ENCODE data around the gene SDR42E1.

- TF ChIP-seq, protein P1, sequence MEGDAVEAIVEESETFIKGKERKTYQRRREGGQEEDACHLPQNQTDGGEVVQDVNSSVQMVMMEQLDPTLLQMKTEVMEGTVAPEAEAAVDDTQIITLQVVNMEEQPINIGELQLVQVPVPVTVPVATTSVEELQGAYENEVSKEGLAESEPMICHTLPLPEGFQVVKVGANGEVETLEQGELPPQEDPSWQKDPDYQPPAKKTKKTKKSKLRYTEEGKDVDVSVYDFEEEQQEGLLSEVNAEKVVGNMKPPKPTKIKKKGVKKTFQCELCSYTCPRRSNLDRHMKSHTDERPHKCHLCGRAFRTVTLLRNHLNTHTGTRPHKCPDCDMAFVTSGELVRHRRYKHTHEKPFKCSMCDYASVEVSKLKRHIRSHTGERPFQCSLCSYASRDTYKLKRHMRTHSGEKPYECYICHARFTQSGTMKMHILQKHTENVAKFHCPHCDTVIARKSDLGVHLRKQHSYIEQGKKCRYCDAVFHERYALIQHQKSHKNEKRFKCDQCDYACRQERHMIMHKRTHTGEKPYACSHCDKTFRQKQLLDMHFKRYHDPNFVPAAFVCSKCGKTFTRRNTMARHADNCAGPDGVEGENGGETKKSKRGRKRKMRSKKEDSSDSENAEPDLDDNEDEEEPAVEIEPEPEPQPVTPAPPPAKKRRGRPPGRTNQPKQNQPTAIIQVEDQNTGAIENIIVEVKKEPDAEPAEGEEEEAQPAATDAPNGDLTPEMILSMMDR (conservative IDR thresholded peaks at IDR 0.05; ENCODE audit: low read length): no peak
- TF ChIP-seq EZH2phosphoT487 (IDR thresholded peaks at IDR 0.05; ENCODE audit: borderline replicate concordance): no peak
Observed at GRCh38 chr16:82050506-82050905, 39.2 kb upstream of the SDR42E1 start.
